Melanocyte of skin (primary cell): ENCODE results near the gene SETD1B. TPM values are rescaled to one million over a fixed set of nuclear protein-coding genes. Genes with fewer than 3 reads are reported as not detected.

ENCODE experiments used
- small RNA-seq, 2 donors: library from RNA; depleted of rRNA; stranded (forward); fragments of <200 nt; gene quantifications; one replicate each; pipeline ENCODE3, GENCODE V24; 2012
- total RNA-seq, 2 donors: library from RNA; depleted of rRNA; stranded (reverse); fragments of >200 nt; gene quantifications; 2 replicates each; pipeline ENCODE4 v1.2.3, GENCODE V29; 2012

Gene SETD1B
- total RNA-seq: 1 to 10 TPM; 2.8 to 4.0 TPM

GRCh38 chr12:121803861-121804416 is at the start of gene SETD1B:
SETD1B (plus strand) TSS chr12:121804009; CDS start chr12:121804738, 729 bp downstream.

GRCh38 chr12:121793440-121793837 is 10.4 kb upstream of the SETD1B start, which contains the start of gene RHOF:
RHOF (minus strand) TSS chr12:121793688; CDS start chr12:121793633, 55 bp downstream.

GRCh38 chr12:121858662-121859572 is 55.1 kb downstream of the SETD1B start, which contains the start of gene HPD:
HPD (minus strand) TSS chr12:121858859; CDS start chr12:121858823, 36 bp downstream.

Small RNAs within 50 kb of the gene (small RNA-seq; reads per million reads assigned to genes)
- 0 reads per million in 2 donors for gene AC069503.3

Other genes starting within 250 kb of the SETD1B start
- 10 to 100 TPM; 19.3 to 33.3 TPM for gene KDM2B, start 223.0 kb upstream of the SETD1B start, total RNA-seq
- 10 to 100 TPM; 26.5 to 36.6 TPM for gene ORAI1, start 177.5 kb upstream of the SETD1B start, total RNA-seq
- not detected for gene MORN3, start 134.4 kb upstream of the SETD1B start, total RNA-seq
- gene TMEM120B, start 91.3 kb upstream of the SETD1B start, total RNA-seq: 10 to 100 TPM in 1 of 2 donors, 1 to 10 TPM in 1; 5.2 to 12.3 TPM
- gene RHOF, start 10.3 kb upstream of the SETD1B start, total RNA-seq: 1 to 10 TPM; 6.5 to 7.7 TPM
- gene HPD, start 54.9 kb downstream of the SETD1B start, total RNA-seq: not detected
- 10 to 100 TPM; 45.8 to 62.9 TPM for gene PSMD9, start 84.8 kb downstream of the SETD1B start, total RNA-seq
- gene CFAP251, start 114.6 kb downstream of the SETD1B start, total RNA-seq: 1 to 10 TPM; 2.0 to 2.8 TPM
- gene BCL7A, start 217.9 kb downstream of the SETD1B start, total RNA-seq: 10 to 100 TPM; 10.3 to 10.7 TPM